Measurements from ENCODE around the gene R3HCC1L.

The R3HCC1L gene

DNA sequence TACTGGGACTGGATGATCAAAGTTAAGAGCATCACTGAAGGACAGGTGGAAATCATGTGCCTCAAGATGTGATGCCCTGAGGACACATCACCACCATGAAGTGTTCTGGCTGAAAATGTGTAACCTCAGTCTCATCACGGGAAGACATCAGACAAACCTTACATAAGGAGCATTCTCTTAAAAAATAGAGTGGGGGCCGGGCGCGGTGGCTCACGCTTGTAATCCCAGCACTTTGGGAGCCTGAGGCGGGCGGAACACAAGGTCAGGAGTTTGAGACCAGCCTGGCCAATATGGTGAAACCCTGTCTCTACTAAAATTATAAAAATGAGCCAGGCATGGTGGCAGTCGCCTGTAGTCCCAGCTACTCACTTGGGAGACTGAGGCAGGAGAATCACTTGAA lies 67.9 kb downstream of the R3HCC1L start:
- no peak for ATAC-seq
- TF ChIP-seq ZNF70 (CRISPR knock-in tag; IDR thresholded peaks at IDR 0.05) (no peak), ZFP3 (CRISPR knock-in tag; IDR thresholded peaks at IDR 0.05) (no peak), ZNF8 (CRISPR knock-in tag; IDR thresholded peaks at IDR 0.05) (no peak), ARNTL (CRISPR knock-in tag; IDR thresholded peaks at IDR 0.05; ENCODE audit: borderline replicate concordance, low read depth) (no peak), TOX (CRISPR knock-in tag; IDR thresholded peaks at IDR 0.05; ENCODE audit: borderline replicate concordance) (no peak), TCF4 (CRISPR knock-in tag; IDR thresholded peaks at IDR 0.05; ENCODE audit: borderline replicate concordance) (no peak), OSR1 (CRISPR knock-in tag; IDR thresholded peaks at IDR 0.05) (no peak), ZFP30 (CRISPR knock-in tag; IDR thresholded peaks at IDR 0.05) (no peak), GLIS3 (CRISPR knock-in tag; IDR thresholded peaks at IDR 0.05) (no peak)
- TF ChIP-seq, protein P1, sequence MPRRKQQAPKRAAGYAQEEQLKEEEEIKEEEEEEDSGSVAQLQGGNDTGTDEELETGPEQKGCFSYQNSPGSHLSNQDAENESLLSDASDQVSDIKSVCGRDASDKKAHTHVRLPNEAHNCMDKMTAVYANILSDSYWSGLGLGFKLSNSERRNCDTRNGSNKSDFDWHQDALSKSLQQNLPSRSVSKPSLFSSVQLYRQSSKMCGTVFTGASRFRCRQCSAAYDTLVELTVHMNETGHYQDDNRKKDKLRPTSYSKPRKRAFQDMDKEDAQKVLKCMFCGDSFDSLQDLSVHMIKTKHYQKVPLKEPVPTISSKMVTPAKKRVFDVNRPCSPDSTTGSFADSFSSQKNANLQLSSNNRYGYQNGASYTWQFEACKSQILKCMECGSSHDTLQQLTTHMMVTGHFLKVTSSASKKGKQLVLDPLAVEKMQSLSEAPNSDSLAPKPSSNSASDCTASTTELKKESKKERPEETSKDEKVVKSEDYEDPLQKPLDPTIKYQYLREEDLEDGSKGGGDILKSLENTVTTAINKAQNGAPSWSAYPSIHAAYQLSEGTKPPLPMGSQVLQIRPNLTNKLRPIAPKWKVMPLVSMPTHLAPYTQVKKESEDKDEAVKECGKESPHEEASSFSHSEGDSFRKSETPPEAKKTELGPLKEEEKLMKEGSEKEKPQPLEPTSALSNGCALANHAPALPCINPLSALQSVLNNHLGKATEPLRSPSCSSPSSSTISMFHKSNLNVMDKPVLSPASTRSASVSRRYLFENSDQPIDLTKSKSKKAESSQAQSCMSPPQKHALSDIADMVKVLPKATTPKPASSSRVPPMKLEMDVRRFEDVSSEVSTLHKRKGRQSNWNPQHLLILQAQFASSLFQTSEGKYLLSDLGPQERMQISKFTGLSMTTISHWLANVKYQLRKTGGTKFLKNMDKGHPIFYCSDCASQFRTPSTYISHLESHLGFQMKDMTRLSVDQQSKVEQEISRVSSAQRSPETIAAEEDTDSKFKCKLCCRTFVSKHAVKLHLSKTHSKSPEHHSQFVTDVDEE (CRISPR knock-in tag; IDR thresholded peaks at IDR 0.05): no peak
- TF ChIP-seq, protein P2, sequence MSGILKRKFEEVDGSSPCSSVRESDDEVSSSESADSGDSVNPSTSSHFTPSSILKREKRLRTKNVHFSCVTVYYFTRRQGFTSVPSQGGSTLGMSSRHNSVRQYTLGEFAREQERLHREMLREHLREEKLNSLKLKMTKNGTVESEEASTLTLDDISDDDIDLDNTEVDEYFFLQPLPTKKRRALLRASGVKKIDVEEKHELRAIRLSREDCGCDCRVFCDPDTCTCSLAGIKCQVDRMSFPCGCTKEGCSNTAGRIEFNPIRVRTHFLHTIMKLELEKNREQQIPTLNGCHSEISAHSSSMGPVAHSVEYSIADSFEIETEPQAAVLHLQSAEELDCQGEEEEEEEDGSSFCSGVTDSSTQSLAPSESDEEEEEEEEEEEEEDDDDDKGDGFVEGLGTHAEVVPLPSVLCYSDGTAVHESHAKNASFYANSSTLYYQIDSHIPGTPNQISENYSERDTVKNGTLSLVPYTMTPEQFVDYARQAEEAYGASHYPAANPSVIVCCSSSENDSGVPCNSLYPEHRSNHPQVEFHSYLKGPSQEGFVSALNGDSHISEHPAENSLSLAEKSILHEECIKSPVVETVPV (CRISPR knock-in tag; IDR thresholded peaks at IDR 0.05): no peak

DNA sequence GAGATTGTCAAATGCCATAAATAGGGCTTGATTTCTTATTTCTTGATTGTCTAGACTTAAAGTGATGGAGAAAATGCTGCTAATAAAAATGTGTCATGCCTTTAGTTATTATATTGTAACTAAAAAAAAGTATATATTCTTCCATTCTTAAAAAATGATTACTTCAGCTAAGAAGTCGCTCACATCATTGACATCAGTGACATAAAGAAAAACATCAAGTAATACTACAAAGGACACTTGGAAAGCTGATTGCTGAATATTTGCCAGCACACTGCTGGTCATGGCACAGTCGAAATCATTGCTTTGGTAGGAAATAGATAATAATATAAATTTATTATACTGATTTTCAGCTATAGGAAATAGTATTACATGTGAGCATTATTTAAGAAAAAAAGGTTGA lies 70.9 kb downstream of the R3HCC1L start:
- TF ChIP-seq CSDC2 (CRISPR knock-in tag; IDR thresholded peaks at IDR 0.05) (no peak), TCF4 (CRISPR knock-in tag; IDR thresholded peaks at IDR 0.05; ENCODE audit: borderline replicate concordance) (no peak), ESRRG (CRISPR knock-in tag; IDR thresholded peaks at IDR 0.05) (no peak), BACH2 (CRISPR knock-in tag; IDR thresholded peaks at IDR 0.05; ENCODE audit: borderline replicate concordance) (no peak), ISL1 (CRISPR knock-in tag; IDR thresholded peaks at IDR 0.05) (no peak), OSR1 (CRISPR knock-in tag; IDR thresholded peaks at IDR 0.05) (no peak), GLIS3 (CRISPR knock-in tag; IDR thresholded peaks at IDR 0.05) (no peak), ZFP30 (CRISPR knock-in tag; IDR thresholded peaks at IDR 0.05) (no peak), ZC3H10 (CRISPR knock-in tag; IDR thresholded peaks at IDR 0.05) (no peak)
- TF ChIP-seq, protein P3, sequence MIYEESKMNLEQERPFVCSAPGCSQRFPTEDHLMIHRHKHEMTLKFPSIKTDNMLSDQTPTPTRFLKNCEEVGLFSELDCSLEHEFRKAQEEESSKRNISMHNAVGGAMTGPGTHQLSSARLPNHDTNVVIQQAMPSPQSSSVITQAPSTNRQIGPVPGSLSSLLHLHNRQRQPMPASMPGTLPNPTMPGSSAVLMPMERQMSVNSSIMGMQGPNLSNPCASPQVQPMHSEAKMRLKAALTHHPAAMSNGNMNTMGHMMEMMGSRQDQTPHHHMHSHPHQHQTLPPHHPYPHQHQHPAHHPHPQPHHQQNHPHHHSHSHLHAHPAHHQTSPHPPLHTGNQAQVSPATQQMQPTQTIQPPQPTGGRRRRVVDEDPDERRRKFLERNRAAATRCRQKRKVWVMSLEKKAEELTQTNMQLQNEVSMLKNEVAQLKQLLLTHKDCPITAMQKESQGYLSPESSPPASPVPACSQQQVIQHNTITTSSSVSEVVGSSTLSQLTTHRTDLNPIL (CRISPR knock-in tag; IDR thresholded peaks at IDR 0.05; ENCODE audit: low read depth): no peak
- TF ChIP-seq, protein P2 (CRISPR knock-in tag; IDR thresholded peaks at IDR 0.05): no peak
- TF ChIP-seq, protein P4, sequence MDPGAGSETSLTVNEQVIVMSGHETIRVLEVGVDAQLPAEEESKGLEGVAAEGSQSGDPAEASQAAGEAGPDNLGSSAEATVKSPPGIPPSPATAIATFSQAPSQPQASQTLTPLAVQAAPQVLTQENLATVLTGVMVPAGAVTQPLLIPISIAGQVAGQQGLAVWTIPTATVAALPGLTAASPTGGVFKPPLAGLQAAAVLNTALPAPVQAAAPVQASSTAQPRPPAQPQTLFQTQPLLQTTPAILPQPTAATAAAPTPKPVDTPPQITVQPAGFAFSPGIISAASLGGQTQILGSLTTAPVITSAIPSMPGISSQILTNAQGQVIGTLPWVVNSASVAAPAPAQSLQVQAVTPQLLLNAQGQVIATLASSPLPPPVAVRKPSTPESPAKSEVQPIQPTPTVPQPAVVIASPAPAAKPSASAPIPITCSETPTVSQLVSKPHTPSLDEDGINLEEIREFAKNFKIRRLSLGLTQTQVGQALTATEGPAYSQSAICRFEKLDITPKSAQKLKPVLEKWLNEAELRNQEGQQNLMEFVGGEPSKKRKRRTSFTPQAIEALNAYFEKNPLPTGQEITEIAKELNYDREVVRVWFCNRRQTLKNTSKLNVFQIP (CRISPR knock-in tag; IDR thresholded peaks at IDR 0.05; ENCODE audit: borderline replicate concordance, low read depth): no peak
- no peak for ATAC-seq

DNA sequence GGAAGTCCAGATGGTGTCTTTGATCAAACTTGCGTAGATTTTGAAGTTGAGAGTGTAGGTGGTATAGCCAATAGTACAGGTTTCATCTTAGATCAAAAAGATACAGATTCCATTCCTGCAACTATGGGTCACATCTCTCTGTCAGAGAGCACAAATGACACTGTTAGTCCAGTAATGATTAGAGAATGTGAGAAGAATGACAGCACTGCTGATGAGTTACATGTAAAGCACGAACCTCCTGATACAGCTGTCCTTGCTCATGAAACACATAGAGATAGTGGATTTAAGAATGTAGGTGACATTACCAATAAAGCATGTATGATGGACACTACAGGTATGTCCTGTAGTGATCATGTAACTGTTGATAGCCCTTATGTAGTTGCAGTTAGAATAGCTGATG lies 74.5 kb downstream of the R3HCC1L start:
- TF ChIP-seq, protein P3 (CRISPR knock-in tag; IDR thresholded peaks at IDR 0.05; ENCODE audit: low read depth): no peak
- TF ChIP-seq BACH2 (CRISPR knock-in tag; IDR thresholded peaks at IDR 0.05; ENCODE audit: borderline replicate concordance): no peak
- TF ChIP-seq ISL1 (CRISPR knock-in tag; IDR thresholded peaks at IDR 0.05): no peak
- no peak for TF ChIP-seq TOX (CRISPR knock-in tag; IDR thresholded peaks at IDR 0.05; ENCODE audit: borderline replicate concordance)
- TF ChIP-seq SNAI2 (CRISPR knock-in tag; IDR thresholded peaks at IDR 0.05): no peak
- no peak for ATAC-seq
